ENCODE results near the gene SLC4A11.

SLC4A11 gene

DNA sequence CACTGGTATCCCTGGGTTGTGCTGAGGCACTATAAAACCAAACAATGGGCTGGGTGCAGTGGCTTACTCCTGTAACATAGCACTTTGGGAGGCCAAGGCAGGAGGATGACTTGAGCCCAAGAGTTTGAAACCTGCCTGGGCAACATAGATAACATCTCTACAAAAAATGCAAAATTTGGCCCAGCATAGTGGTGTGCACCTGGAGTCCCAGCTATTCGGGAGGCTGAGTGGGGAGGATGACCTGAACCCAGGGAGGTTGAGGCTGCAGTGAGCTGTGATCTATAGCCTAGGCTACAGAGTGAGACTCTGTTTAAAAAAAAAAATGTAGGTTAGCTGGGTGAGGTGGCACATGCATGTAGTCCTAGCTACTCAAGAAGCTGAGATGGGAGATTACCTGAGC lies 7.7 kb upstream of the SLC4A11 start:
- no peak for DNase-seq

DNA sequence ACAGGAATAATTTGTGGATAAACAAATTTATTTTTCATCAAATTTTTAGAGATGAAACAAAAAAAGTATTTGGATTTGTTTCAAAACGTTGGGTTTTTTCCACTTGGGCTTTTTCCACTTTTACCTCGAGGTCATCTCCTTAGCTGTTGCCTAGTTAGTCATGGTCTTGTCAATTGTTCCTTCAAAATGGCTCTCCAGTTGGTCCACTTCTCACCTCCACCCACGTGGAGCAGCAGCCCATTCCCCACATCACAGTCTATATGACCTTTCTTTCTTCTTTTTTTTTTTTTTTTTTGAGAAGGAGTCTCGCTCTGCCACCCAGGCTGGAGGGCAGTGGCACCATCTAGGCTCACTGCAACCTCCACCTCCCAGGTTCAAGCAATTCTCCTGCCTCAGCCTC lies 6.7 kb upstream of the SLC4A11 start:
- DNase-seq: no peak

DNA sequence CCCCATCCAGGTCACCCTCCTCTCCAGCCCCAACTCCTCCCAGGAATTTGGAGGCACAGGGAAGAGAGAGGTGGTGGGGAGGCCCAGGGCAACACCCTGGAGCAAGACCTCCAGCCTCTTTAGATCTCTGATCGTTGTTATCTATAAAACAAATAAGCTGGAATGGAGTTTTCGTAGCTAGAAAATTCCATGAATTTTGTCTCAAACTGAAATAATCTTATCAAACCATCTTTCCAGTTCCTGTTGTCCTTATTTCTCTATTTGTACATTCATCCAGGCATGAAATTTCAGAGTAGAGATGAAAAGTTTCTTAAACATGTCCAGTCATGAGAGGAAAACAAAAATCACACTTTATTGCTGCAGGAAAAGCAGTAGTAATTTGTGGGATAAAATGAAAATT lies 6.2 kb upstream of the SLC4A11 start:
- DNase-seq: no peak

DNA sequence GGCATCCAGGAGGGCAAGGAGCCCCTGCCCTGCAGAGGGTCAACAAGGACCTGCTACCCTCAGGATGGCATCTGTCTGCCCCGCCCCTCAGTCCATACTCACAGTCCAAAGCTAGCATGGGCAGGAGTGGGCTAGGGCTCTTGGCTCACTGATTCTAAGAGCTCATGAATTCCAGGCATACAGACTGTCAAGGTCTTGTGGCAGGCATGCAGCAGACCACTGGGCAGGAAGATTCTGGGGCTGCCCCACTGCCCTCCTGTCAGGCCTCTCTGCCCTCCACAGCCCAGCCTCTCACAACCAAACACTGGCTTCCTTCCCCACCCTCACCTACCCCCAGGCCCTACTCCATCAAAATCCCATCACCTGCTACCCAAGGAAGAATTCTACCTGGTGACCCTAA lies 5.6 kb upstream of the SLC4A11 start:
- no peak for DNase-seq

DNA sequence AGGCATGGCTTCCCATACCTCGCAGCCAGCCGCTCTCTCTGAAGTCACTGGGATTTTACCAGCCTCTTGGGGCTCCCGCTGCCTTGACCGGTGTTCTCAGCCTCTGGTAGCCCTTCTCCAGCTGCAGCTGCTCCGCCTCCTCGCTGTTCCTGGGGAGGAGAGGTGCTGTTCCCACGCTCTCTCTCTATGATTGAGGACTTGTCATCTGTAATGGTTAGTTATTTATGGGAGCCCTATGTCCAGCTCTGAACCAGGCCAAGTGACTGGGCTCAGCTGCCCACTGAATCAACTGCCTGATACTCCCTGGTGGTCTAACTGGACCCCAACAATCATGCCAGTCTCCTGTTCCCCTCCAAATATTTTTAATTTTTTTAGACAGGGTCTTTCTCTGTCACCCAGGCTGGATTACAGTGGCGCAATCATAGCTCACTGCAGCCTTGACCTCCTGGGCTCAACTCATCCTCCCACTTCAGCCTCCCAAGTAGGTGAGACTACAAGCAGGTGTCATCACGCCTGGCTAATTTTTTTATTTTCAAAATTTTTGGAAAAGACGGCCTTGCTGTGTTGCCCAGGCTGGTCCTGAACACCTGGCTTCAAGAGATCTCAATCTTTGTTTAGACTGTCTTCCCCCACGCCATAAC lies 4.8 kb upstream of the SLC4A11 start:
- DNase-seq: no peak

DNA sequence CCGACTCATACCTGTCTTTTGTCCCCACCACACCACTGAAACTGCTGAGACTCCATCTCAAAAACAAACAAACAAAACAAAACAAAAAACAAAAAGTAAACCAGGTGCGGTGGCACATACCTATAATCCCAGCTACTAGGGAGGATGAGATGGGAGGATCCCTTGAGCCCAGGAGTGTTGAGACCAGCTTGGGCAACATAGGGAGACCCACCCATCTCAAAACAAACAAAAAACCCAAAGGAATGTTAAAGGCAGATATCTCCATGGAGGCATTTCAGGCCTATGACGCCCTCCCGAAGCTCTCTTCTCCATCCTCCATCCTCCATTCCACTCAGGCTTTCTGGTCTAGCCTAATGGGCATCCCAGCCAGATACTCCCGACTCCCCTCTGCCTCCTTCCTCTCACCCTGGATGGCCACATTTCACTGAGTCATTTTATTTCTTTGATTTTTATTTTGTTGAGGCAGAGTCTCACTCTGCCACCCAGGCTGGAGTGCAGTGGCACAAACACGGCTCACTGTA lies 3.2 kb upstream of the SLC4A11 start:
- DNase-seq: no peak

DNA sequence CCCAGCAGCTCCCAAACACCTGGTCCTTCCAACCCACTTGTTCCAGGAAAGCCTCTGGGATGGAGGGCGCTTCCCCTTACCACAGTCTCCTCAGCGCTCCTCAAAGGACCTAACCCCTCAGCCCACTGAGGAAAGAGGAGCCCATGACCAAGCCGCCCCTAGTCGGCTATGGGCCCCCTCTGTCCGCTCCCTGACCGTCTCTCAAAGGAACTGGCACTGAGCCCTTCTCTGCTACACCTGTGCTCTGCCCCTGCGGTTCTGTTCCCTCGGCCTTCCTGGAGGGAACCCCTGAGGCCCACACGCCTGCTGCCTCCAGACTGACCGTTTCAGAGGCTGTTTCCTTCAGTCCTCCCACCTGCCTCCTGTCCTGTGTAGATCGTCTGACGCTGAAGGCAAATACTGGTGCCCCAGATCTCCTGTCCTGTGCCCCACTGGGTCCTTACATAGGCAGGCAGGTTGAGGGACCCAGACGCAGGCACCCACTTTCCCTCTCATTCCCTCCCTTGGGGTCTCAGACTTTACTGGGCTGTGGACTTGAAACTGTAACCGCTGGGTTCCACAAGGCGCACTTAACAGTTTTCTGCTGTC lies 1.9 kb upstream of the SLC4A11 start:
- no peak for DNase-seq

DNA sequence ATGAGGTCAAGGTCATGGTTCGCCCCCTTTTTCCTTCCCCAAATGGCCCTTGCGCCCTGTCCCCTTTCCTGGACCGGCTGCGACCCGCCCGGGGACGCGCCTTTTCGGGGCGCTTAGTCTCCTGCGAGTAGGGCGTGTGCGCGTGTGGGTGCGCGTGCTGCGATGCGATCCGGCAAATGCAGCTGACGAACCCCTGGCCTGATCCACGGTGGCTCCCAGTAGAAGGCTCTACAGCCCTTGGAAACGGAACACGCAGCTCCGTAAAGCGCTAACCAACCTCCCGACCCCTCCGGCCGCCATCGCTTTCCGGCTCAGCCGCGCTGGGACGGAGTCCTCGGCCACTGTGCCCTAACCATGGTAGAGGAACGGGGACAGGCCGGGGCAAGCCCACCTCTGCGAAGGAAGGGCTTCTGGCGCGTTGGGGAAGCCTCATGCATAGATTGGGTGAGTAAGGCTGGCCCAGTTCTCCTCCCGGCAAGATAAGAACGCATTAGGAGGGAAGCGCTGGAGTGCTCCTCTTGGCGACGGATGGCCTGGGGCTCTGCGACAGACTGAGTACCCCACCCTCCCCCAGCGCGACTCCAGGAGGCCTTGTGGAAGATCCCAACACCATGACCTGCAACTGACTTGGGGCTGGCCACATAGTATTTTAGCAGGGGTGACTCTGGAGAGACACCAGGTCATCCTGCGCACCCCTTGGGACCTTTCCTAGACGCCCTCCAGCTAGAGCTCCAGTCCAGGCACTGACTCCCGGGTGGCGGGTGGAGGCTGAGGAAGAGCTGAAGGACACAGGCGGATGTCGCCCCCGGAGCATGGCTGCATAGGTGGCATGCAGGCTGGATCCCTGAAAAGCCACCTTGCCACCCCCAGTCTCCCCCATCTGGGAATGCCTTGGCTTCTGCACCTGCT lies 1.1 kb upstream of the SLC4A11 start:
- no peak for DNase-seq

DNA sequence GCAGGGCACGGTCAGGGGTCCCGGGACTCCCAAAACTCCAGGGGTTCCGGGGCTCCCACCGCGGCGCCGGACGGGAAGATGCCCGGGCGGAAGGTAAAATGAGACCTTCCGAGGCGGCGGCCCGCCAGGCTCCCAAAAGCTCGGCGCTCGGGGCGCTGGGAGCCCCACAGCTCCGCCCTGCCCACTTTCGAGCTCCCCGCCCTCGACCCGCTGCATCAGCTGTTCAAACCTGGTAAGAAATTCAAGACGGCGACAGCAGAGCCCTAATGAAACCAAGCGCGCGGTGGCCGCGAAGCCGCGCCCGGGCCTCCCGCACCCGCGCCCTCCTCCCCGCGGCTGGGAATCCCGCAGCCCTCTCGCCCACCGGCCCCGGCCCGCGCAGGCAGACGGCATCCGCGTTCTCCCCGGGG lies 369 bp downstream of the SLC4A11 start:
- no peak for DNase-seq

DNA sequence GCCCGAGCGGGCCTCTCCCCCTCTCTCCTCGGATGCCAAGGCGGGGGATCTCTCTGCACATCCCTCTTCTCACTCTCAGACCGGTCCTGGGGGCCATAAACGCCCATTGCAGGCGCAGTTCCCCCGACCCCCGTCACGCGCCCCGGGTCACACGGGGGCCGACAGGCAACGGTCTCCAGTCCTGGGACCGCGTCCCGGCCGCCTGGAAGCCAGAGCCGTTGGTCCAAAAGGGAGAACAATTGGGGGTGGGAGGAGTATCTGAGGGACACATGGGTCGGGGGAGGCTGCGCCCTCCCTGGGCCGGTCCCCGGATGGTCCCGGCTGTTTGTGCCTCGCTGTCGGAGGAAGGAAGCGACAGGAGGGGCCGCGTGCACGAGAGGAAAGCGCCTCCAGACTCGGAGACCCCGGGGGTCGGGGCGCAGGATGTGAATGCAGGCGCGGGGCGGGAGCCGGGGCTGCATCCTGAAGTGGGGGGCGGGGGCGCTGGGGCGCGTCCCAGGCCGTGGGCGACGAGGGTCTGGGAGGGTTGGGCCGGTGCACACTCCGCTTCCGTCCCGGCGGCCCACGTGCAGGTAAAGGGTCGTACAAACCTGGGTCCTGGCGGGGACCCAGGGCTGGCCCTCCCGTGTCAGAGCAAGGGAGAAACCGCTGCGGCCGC lies 903 bp downstream of the SLC4A11 start:
- peak in 2 of 56 donors; percentile 10 to 16 for DNase-seq

DNA sequence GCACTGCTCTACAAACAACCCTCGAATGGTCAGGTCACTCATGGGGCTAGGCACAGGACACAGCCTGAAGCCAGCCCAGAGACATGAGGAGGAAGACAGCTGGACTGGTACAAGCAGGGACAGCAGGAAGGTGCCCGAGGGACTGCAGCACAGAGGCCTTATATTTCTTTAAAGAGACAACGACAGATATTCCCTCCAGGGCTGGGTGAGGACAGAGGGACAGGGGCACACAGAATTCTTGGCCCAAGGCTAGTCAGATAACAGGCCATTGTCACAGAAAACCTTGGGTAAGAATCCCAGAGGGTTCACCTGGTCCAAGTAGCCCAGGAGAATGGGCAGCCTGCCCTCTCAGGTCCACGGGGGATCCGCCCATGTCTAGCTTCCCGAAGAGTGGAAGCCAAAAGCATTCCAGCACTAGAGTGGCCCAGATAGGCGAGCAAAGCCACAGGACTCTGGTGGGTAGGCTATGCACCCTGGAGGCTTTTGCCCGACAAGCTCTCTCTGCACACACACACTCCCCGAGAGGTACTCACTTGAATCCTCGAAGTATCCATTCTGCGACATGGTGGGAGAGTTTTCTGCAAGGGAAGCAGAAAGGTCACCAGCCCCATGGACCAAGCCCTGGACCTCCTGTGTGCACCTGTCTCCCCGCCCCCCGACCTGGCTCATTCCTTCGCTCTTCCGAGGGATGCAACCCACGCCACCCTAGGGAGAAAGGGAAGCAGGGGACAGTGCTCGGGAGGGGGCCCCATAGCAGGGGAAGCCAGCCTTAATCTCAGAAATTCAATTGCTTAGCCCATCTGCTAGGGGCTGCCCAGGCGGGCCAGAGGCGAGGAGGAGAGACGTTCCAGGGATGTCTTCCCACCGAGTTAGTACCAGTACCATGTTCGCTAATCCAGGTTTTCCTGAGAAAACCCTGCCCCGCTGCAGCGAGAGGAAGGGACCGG lies 1.7 kb downstream of the SLC4A11 start:
- no peak for DNase-seq

DNA sequence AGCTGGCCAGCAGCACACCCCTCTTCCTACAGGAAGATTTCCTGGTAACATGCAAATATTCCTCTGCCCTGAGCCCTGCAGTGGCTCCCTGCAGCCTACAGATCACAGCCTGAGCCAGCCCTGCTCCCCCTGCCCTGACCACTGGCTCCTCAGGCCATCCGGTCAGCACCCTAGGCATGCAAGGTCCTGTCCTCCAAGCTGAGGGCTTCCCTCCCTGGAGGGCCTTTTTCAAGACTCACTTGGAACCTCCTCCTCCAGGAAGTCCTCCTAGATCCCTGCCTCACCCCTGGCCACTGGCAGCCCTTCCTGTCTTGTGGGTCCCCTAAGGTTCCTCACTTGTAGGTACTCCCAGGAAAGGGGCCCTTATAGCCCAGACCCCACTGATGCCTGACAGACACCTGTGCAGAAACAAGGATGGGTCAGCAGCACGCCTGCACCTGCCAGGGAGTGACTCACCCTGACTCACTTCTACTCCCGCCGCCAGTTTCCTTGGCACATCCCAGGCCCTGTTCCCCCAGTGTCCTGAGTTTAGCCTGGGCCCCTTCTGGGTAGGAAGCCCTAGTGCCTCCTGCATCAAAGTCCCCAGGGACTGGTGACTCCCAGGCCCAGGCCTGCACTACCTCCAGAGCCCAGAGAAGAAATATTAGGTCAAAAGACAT lies 3.2 kb downstream of the SLC4A11 start:
- no peak for DNase-seq

DNA sequence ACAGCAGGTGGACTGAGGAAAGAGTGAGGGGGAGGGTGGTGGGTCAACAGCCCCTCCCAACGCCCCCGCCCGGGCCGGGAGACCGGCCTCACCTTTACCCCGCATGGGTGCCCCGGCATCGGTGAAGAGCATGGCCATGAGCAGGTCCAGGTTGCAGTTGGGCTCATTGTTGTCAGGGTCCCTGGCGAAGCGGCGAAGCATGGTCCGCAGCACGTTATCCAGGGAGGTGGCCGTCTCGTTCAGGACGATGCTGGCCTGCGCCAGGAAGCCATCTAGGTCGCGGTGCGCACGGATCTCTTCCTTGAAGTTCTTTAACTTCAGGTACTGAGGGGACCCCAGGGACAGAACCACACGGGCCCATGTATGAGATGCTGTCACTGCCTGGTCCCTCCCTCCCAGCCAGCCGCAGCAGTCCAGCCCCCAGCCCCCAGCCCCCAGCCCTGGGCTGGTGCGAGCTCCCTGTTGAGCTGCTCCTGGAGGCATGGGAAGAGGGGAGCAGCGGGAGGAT lies 4.9 kb downstream of the SLC4A11 start:
- DNase-seq: no peak

DNA sequence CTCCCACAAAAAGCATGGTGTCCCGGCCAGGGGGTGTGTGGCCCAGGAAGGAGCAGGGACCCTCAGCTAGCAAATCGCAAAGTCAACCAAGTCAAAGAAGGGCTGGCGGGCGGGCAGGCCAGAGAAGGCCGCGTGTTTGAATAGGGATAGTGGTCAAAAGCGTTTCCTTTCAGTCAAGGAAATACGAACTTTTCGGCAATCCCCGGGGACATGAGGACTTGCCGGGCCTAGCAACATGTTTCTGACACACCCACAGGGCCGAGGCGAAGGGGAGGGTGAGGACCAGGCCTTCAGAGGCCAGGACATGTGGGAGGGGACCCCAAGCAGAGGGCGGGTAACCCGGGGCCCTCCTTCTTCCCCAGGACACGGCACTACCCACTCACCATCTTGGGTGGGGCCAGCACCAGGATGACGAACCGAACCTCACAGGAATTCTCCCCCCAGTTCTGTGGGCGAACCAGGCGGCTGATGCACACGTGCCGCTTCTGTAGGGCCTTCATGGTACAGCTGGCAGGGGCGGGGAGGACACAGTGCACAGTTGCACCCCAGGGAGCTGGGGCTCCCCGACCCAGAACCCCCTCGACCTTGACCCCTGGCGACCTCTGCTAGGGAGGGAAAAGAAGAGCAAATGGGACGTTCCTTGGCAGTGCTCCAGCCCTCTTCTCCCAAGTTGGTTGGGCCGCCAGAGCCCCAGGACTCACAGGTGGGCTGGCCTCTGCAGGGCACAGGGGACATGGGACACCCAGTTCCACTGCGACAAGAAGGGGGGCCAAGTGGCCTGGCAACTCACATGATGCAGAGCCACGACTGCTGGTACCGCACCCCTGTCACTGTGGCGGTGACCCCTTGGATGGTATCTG lies 5.6 kb downstream of the SLC4A11 start:
- no peak for DNase-seq

DNA sequence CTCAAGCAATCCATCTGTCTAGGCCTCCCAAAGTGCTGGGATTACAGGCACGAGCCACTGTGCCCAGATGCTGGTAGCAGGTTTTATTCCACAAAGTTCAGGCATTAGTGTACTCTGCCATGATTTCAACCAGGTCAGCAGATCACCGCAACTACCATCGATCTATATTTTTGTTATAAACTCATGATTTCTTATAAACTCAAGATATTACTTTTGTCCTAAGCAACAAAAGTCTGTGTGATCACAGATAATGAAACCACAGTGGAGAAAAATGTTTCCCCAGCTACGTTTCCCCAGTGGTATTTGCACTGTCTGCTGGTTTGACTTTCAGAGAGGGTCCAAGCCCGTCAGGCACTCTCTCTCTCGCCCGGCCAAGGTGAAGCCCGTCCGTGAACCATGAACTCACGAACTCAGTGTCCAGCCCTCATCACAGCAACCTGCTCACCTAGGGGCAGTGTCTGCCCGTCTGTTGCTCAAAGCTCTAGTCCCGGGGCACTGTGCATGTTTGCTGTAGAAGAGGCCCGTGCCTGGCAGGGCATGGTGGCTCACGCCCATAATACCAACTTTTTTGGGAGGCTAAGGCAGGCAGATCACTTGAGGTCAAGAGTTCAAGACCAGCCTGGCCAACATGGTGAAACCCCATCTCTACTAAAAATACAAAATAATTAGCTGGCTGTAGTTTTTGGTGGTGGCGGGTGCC lies 7.0 kb downstream of the SLC4A11 start:
- DNase-seq: no peak

DNA sequence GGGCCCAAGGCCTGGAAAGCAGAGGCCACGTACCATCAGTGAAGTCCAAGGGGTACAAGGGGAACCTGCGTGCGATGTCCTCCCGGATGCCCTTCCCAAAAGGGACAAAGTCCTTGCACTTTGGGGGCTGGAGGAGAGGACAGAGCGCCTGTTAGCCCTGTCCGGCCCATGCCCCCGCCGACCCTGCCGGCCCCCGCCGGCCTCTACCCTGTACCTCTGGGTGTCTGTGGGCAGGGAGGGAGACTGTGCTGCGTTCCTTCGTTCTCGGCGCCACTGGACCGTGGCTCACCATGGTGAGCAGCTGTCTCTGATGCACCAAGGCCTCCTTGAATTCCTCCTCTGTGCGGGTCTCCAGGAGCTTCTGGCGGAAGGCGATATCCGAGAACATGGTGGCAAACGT lies 7.9 kb downstream of the SLC4A11 start:
- DNase-seq: no peak

DNA sequence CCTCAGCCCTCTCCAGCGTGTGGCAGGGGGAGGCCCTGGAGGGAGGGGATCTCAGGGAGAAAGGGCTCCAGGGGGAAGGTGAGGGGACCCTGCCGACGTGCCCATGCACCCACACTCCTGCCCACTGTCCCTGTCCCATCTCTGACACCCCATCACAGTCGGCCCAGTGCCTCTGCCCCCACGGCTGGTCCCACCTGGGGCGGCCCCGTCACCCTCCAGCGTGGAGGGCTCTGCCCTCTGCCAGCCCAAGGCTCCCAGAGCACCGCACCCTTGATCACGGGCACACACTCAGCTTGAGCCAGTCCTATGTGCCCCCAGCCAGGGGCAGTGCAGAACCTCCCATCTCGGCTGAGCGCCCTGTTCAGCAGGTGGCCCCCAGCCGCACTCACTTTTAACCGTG lies 9.2 kb downstream of the SLC4A11 start:
- no peak for DNase-seq

DNA sequence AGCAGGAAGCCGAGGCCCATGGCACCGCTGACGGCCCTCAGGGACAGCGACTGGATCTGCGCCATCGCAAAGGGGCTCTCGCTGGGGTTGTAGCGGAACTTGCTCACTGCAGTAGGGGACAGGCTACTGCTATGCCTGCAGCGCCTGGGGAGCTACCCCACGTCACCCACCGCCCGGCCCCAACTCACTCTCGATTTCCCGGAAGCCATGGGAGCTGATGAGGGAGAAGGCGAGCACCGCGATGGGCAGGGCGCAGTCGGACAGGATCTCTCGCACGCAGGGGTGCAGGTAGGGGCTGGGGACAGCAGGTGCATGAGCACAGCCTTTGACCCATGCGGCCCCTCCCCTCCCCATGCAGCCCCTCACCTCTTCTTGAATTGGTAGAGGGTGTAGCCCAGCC lies 9.8 kb downstream of the SLC4A11 start:
- DNase-seq: no peak

DNA sequence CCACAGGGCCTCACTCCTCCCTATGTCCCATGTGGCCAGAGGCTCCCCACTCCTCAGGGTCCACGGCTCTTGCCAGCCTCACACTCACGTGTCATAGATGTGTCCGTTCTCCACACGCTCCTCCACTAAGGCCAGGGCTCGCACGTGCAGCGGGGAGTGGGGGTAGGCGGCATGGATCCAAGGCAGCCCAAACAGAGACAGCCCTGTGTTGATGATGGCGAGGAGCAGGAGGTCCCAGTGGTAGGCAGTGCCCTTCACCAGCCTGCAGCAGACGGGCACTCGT lies 10.3 kb downstream of the SLC4A11 start:
- DNase-seq: no peak
